HG03139 (cell line): ENCODE results near the gene CITED1.
A peak's percentile ranks its signal among the peaks of the same experiment; 100 is the strongest.

Experiments used
- ATAC-seq: cut with Tn5 transposase; IDR thresholded peaks from one replicate; pipeline ENCODE4 v1.9.1; 2021; ENCODE audit not compliant: unreplicated experiment

Gene CITED1

GRCh38 chrX:72309297-72310071 lies 3.8 kb upstream of the CITED1 start:
- no peak for ATAC-seq

DNA sequence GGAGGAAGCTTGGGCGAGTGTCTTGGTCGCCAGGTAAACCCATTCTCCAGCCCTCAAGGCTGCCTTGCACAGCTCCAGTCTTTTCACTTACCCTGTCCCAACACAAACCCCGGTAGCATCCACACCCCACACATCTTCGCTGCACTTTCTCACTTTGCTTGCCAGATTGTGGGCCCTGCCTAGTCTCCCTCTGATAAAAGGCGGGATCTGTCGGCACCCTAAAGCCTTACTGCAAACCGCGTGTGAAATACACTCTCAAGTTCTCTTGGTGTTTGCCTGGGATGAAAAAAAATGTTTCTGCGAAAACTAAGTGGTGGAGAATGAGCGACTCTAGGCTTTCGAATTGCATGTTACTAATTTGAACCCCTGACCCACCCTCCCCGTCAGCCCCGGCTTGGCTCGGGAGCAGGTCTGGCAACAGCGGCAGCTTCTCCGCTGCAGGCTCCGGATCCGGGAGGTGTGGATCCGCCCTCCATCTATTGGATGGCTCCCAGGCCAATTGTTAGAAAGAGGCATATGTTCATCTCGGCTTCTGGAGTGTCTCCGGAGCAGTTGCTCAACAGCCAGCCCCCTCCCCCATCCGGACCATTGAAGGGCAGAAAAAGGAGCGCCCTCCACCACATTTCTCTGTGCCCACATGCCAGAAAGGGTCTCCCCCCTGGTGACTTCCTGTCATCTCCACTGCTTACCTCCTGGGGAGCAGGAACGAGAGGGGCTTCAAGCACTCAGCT lies 3.0 kb upstream of the CITED1 start:
- no peak for ATAC-seq

- no peak for ATAC-seq
Measured at GRCh38 chrX:72308209-72308565, 2.5 kb upstream of the CITED1 start.

- ATAC-seq, result no peak
Measured at GRCh38 chrX:72307646-72308051, 1.9 kb upstream of the CITED1 start.

GRCh38 chrX:72306851-72307645 lies 1.3 kb upstream of the CITED1 start:
- peak; percentile 60 for ATAC-seq

GRCh38 chrX:72306085-72306801 lies 529 bp upstream of the CITED1 start:
- no peak for ATAC-seq

- no peak for ATAC-seq
Measured at GRCh38 chrX:72304877-72305276, 837 bp downstream of the CITED1 start.

GRCh38 chrX:72301781-72302180 lies 3.9 kb downstream of the CITED1 start:
- no peak for ATAC-seq

DNA sequence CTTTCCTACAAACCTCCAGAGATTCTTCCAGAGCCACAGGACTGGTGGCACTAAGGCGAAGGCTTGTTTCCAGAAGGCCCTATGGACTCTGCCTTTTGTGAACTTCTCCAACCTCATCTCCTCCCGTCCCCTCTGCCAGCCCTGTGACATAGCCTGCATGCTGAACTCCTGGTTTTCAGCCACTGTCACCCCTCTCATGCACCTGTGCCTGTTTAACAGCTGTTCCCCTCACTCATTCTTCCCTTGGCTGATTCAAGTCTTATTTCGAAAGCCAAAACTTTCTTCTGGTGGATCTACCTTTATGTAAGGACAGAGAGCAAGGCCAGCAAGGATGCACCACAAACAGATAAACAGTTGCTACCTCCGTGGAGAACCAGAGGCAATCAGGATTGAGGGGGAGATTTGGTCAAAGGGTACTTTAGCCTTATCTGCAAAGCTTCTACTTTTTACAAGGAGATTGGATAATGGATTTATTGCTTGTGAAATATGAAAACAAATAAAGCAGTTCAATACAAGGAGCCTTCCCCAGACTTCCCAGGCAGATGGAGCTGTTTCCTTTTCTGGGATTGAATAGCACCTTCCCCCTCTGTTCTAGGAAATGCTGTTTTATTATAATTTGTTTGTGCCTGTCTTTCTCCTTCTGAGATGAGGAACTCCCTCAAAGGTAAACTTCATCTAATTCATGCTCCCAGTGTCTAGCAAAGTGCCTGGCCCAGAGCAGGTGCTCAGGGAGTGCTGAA lies 5.7 kb downstream of the CITED1 start:
- no peak for ATAC-seq

GRCh38 chrX:72297953-72298730 lies 7.6 kb downstream of the CITED1 start:
- no peak for ATAC-seq

DNA sequence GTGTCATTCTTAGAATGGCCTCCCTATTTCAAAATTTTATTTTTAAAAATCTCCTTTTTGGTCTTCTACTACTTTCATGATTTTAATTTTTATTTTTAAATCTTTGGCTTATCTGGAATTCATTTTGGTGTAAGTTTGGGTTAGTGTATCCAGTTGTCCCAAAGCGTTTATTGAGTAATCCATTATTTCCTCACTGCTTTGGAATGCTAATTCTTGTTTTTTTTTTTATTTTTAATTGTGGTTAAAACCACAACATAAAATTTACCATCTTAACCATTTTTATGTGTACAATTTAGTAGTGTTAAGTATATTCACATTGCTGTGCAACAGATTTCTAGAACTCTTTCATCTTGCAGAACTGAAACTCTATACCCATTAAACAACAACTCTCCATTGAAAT lies 8.7 kb downstream of the CITED1 start:
- ATAC-seq, result no peak

- no peak for ATAC-seq
Measured at GRCh38 chrX:72295745-72296144, 10.0 kb downstream of the CITED1 start.

DNA sequence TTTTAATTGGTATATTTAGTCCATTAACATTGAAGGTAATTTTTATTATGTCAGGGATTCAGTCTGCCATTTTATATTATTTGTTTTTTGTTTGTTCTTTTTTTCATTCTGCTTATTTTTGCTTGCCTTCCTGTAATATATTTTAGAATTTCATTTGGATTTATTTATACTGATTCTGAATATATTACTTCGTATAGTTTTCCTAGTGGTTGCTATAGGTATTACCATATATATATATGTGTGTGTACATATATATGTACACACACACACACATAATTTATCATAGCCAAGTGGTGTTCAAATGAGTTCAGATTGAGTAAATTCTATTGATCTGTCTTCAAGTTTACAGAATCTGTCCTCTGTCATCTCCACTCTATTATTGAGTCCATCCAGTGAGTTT lies 11.2 kb downstream of the CITED1 start:
- no peak for ATAC-seq

GRCh38 chrX:72282302-72282701 lies 23.4 kb downstream of the CITED1 start:
- ATAC-seq, result no peak

GRCh38 chrX:72280321-72280845 lies 25.3 kb downstream of the CITED1 start:
- ATAC-seq, result no peak

DNA sequence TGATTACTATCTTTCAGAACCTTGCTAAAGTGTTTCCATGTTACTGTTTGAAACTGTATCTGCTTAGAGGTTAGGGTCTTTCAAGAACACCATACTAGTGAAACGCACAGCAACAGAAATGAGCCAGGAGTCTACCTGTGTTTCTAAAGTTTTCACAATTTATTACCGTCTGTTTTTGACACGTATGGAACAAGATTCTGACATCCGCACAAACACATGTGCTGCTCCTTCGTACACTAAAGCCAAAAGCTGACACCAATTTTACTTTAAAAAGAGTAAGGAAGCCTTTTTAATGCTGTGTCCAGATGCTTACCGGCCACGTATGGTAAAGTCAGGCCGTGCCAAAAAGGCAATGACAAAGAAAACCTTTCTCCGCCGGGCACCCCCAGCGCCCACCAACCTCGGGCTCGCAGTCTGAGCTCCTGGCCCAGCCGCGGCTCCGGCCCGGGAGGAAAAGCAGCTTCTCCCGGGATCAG lies 29.2 kb downstream of the CITED1 start:
- no peak for ATAC-seq

DNA sequence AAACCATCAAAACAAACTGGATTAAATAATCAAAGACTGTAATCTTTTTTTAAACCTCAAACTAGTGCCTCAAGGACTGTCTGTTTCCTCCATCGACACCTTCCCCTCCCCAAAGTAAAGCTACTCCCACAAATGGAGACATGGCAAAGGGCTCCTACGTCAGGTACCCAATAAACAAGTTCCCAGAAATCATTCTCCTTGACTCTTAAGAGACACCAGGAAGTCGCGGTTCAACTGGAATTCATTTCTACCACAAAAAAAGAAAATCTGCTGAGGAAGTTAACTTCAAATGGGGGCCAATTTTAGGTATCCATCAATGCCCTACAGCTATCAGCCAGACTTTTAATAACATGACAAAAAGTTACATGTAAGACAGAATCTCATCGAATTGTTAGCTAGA lies 31.2 kb downstream of the CITED1 start:
- ATAC-seq, result no peak

GRCh38 chrX:72273718-72274117 lies 32.0 kb downstream of the CITED1 start:
- ATAC-seq, result no peak

GRCh38 chrX:72272868-72273267 lies 32.8 kb downstream of the CITED1 start:
- ATAC-seq, result no peak
